A549 (cell line): Measurements from ENCODE around the gene TASP1. TPM values are rescaled to one million over a fixed set of nuclear protein-coding genes. Genes with fewer than 3 reads are reported as not detected.
A peak's percentile ranks its signal among the peaks of the same experiment; 100 is the strongest.

ENCODE experiments used
- ATAC-seq, 2 experiments: fragments of 200-7000 bp in 1 of 2; fragments of >200 bp in 1 of 2; cut with Nextera tagmentation in 1 of 2; cut with Tn5 transposase in 1 of 2; 3 replicates each; pipeline versions ENCODE4 v1.8.0 to v1.9.1; 2018 to 2020; ENCODE audit warnings: mild to moderate bottlenecking in 1 of 2, moderate library complexity in 1 of 2
- CTCF ChIA-PET: fragments of 300-600 bp; sonication (Branson Sonifier 250); formaldehyde crosslinking; extraction: SDS; loops from one replicate; lab custom pipeline; 2021; ENCODE audit warnings: antibody characterized with exemption, inconsistent platforms; lab: Yijun Ruan, JAX
- POLR2A ChIA-PET: fragments of 350-600 bp; formaldehyde crosslinking; extraction: SDS; loops from one replicate; lab custom pipeline; 2021; ENCODE audit warnings: antibody characterized with exemption, inconsistent platforms; lab: Yijun Ruan, JAX
- DNase-seq, 2 experiments: peaks; one replicate each; pipeline versions ENCODE4 v3.0.0 to v3.0.0-alpha.2; 2011 to 2016; ENCODE audit warnings: low read depth in 1 of 2, low spot score in 1 of 2
- FAIRE-seq: peaks from 2 replicates; lab custom pipeline; 2011; peaks lifted over from hg19 to GRCh38; lab: Jason Lieb, UNC
- H3K27ac ChIP-seq, 2 experiments: fragments of >200 bp; sonication (Bioruptor Twin); formaldehyde crosslinking; 3 replicates each; pipeline ENCODE4 v1.5.1; 2016 to 2017
- H3K4me1 ChIP-seq: fragments of >200 bp; sonication (Bioruptor Twin); formaldehyde crosslinking; 3 replicates; pipeline ENCODE4 v1.6.1; 2016
- H3K4me2 ChIP-seq: fragments of >200 bp; sonication (Bioruptor Twin); formaldehyde crosslinking; 3 replicates; pipeline ENCODE4 v1.6.1; 2016
- H3K4me3 ChIP-seq: fragments of >200 bp; sonication (Bioruptor Twin); formaldehyde crosslinking; 3 replicates; pipeline ENCODE4 v1.5.1; 2016
- H3K9me3 ChIP-seq: fragments of >200 bp; sonication (Bioruptor Twin); formaldehyde crosslinking; 3 replicates; pipeline ENCODE4 v1.6.1; 2016
- BCL3 ChIP-seq: fragments of >200 bp; sonication (Bioruptor Twin); formaldehyde crosslinking; IDR thresholded peaks from 3 replicates; pipeline ENCODE4 v1.6.1; 2016
- BHLHE40 ChIP-seq: IDR thresholded peaks from 2 replicates; pipeline ENCODE4 v1.6.1; 2012; ENCODE audit warnings: low read depth, low read length, inconsistent platforms
- CBX2 ChIP-seq: fragments of 200-600 bp; sonication (generic); IDR thresholded peaks from 2 replicates; pipeline ENCODE4 v1.6.1; 2016; ENCODE audit warnings: low read depth, mild to moderate bottlenecking, borderline replicate concordance
- CBX8 ChIP-seq: fragments of 200-600 bp; sonication (generic); IDR thresholded peaks from 2 replicates; pipeline ENCODE4 v1.6.1; 2016
- CEBPB ChIP-seq, 2 experiments: fragments of >200 bp in 1 of 2; sonication (Bioruptor Twin) in 1 of 2; formaldehyde crosslinking in 1 of 2; IDR thresholded peaks; 2 replicates each; pipeline ENCODE4 v1.6.1; 2012 to 2016
- E2F6 ChIP-seq: IDR thresholded peaks from 2 replicates; pipeline ENCODE4 v1.6.1; 2012; ENCODE audit warnings: low read depth, borderline replicate concordance
- EHMT2 ChIP-seq: fragments of 200-600 bp; sonication (generic); IDR thresholded peaks from 2 replicates; pipeline ENCODE4 v1.6.1; 2016; ENCODE audit warnings: antibody characterized with exemption, low read depth, mild to moderate bottlenecking, moderate library complexity
- EP300 ChIP-seq, 2 experiments: fragments of >200 bp; sonication (Bioruptor Twin); formaldehyde crosslinking; IDR thresholded peaks; 2 replicates in 1 of 2; 3 replicates in 1 of 2; pipeline ENCODE4 v1.6.1; 2016 to 2017
- FOSB ChIP-seq: fragments of 250-450 bp; sonication (Bioruptor Pico); IDR thresholded peaks from 2 replicates; pipeline ENCODE4 v1.5.0; 2020; ENCODE audit warnings: mild to moderate bottlenecking, moderate library complexity
- FOXS1 ChIP-seq: fragments of 250-450 bp; sonication (Bioruptor Pico); IDR thresholded peaks from 2 replicates; pipeline ENCODE4 v1.5.0; 2020; ENCODE audit warnings: mild to moderate bottlenecking, moderate library complexity
- GATA3 ChIP-seq: IDR thresholded peaks from 2 replicates; pipeline ENCODE4 v1.6.1; 2012; ENCODE audit warnings: borderline replicate concordance
- HEYL ChIP-seq: fragments of 250-450 bp; sonication (Bioruptor Pico); IDR thresholded peaks from 2 replicates; pipeline ENCODE4 v1.8.0; 2021; ENCODE audit warnings: mild to moderate bottlenecking, moderate library complexity
- HMGXB4 ChIP-seq: fragments of 250-450 bp; sonication (Bioruptor Pico); IDR thresholded peaks from 2 replicates; pipeline ENCODE4 v1.5.0; 2021; ENCODE audit warnings: mild to moderate bottlenecking, moderate library complexity, borderline replicate concordance
- HOXA7 ChIP-seq: fragments of 250-450 bp; sonication (Bioruptor Pico); IDR thresholded peaks from 2 replicates; pipeline ENCODE4 v1.5.0; 2020; ENCODE audit warnings: mild to moderate bottlenecking, moderate library complexity
- HOXB5 ChIP-seq: fragments of 250-450 bp; sonication (Bioruptor Pico); IDR thresholded peaks from 2 replicates; pipeline ENCODE4 v1.5.0; 2020; ENCODE audit warnings: mild to moderate bottlenecking, moderate library complexity
- JUN ChIP-seq, 2 experiments: fragments of >200 bp; sonication (Bioruptor Twin); formaldehyde crosslinking; IDR thresholded peaks; 2 replicates in 1 of 2; 3 replicates in 1 of 2; pipeline ENCODE4 v1.6.1; 2016 to 2017
- KDM1A ChIP-seq: fragments of 200-600 bp; sonication (generic); IDR thresholded peaks from 2 replicates; pipeline ENCODE4 v1.6.1; 2016; ENCODE audit warnings: low read depth, mild to moderate bottlenecking
- KDM5A ChIP-seq: fragments of 200-600 bp; sonication (generic); IDR thresholded peaks from 2 replicates; pipeline ENCODE4 v1.6.1; 2016; ENCODE audit warnings: antibody characterized with exemption, mild to moderate bottlenecking
- NPAS2 ChIP-seq: fragments of 250-450 bp; sonication (Bioruptor Pico); IDR thresholded peaks from 2 replicates; pipeline ENCODE4 v1.8.0; 2022; ENCODE audit warnings: mild to moderate bottlenecking, moderate library complexity, borderline replicate concordance
- NR3C1 ChIP-seq: fragments of >200 bp; sonication (Bioruptor Twin); formaldehyde crosslinking; IDR thresholded peaks from 3 replicates; pipeline ENCODE4 v1.6.1; 2017
- PHF8 ChIP-seq: fragments of 200-600 bp; sonication (generic); IDR thresholded peaks from 2 replicates; pipeline ENCODE4 v1.6.1; 2016; ENCODE audit warnings: low read depth, mild to moderate bottlenecking, antibody characterized with exemption, moderate library complexity, borderline replicate concordance
- POLR2A ChIP-seq: IDR thresholded peaks from 2 replicates; pipeline ENCODE4 v1.6.1; 2012; ENCODE audit warnings: mild to moderate bottlenecking, low read length
- RAD21 ChIP-seq, 2 experiments: fragments of >200 bp in 1 of 2; sonication (Bioruptor Twin) in 1 of 2; formaldehyde crosslinking in 1 of 2; IDR thresholded peaks in 1 of 2; conservative IDR thresholded peaks in 1 of 2; 2 replicates in 1 of 2; 3 replicates in 1 of 2; pipeline ENCODE4 v1.6.1; 2012 to 2018; ENCODE audit warnings: inconsistent platforms in 1 of 2
- RARB ChIP-seq: fragments of 250-450 bp; sonication (Bioruptor Pico); IDR thresholded peaks from 2 replicates; pipeline ENCODE4 v1.8.0; 2021; ENCODE audit warnings: mild to moderate bottlenecking, moderate library complexity
- RCOR1 ChIP-seq: fragments of 150-350 bp; IDR thresholded peaks from 2 replicates; pipeline ENCODE4 v1.6.1; 2014; ENCODE audit warnings: antibody characterized with exemption, low read length, low read depth
- RNF2 ChIP-seq: fragments of 200-600 bp; sonication (generic); IDR thresholded peaks from 2 replicates; pipeline ENCODE4 v1.6.1; 2016; ENCODE audit warnings: low read depth, mild to moderate bottlenecking, antibody characterized with exemption, moderate library complexity, borderline replicate concordance
- TFCP2L1 ChIP-seq: fragments of 250-450 bp; sonication (Bioruptor Pico); IDR thresholded peaks from 2 replicates; pipeline ENCODE4 v1.5.0; 2021; ENCODE audit warnings: mild to moderate bottlenecking
- TP53 ChIP-seq: fragments of 250-450 bp; sonication (Bioruptor Pico); IDR thresholded peaks from 2 replicates; pipeline ENCODE4 v1.5.0; 2021; ENCODE audit warnings: mild to moderate bottlenecking, moderate library complexity
- ZC3H11A ChIP-seq: fragments of 450-650 bp; IDR thresholded peaks from 2 replicates; pipeline ENCODE4 v1.6.1; 2014; ENCODE audit warnings: antibody characterized with exemption, mild to moderate bottlenecking
- ZSCAN20 ChIP-seq: fragments of 250-450 bp; sonication (Bioruptor Pico); IDR thresholded peaks from 2 replicates; pipeline ENCODE4 v1.8.0; 2022; ENCODE audit warnings: mild to moderate bottlenecking, moderate library complexity
- WGBS: methylation state at CpG from one replicate; pipeline ENCODE4 v1.1.6; 2017; ENCODE audit errors: missing lambda C conversion rate; 5-methylcytosine and 5-hydroxymethylcytosine counted together
- polyA plus RNA-seq, 4 experiments: library from polyadenylated mRNA; depleted of rRNA in 3 of 4; stranded (reverse); fragments of >200 nt; fragmentation: RNase III in 1 of 4; extraction: RNeasy Plus Mini Kit Qiagen cat#74134 plus additional on column Dnase treatment in 1 of 4; gene quantifications; 2 replicates in 3 of 4; 3 replicates in 1 of 4; pipeline ENCODE4 v1.2.3, GENCODE V29; 2011 to 2017
- TF ChIP-seq, protein P1 (sequence below): IDR thresholded peaks from 2 replicates; pipeline ENCODE4 v1.6.1; 2012

The TASP1 gene
- polyA plus RNA-seq, 2 of the 4 experiments (the other 2 are of a cell fraction), result 9.5 to 18.2 TPM

DNA sequence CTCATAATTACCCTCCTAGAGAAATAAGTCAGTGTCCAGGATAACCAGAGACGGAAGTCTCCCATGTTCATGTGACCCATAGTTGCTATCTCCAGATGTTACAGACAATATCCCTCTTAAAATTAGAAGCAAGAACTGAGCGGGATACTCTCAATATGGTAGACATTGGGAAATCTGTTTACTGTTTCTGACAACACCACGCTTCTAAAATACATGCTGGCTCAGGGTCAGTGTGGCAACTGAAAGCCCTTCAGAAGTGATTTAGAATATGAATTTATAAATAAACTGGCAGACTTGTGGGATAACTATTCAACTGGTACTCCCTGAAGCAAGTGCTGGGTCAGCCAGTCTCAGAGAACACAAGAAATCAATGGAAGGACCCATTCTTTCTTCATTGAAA, 108.6 kb downstream of the TASP1 start:
- no peaks in the 10 kb centered on the region for H3K9me3 ChIP-seq
- ATAC-seq, result no peak
- TF ChIP-seq HEYL (CRISPR knock-in tag) (no peak), BHLHE40 (no peak), RNF2 (no peak), ZSCAN20 (no peak), JUN (IDR thresholded peaks at IDR 0.05) (no peak), E2F6 (no peak), CBX2 (no peak), RARB (CRISPR knock-in tag) (no peak), CBX8 (no peak), HOXA7 (CRISPR knock-in tag) (no peak), ZC3H11A (no peak), TP53 (CRISPR knock-in tag) (no peak)
- H3K27ac ChIP-seq, result no peak overlapping the region
- FAIRE-seq, result no peak
- no peak overlapping the region for H3K4me2 ChIP-seq
- ChIA-PET POLR2A (no interaction called here), CTCF (interaction anchor here (1.5 to 4.7 kb wide), 2 partner anchors 16 to 408 kb away, joined by 3 to 41 read pairs; no protein-coding TSS in a partner anchor)
- WGBS, result 95% methylated on average over 3 of the region's 3 CpGs
- no peak overlapping the region for H3K4me3 ChIP-seq
- no peak for DNase-seq
- H3K4me1 ChIP-seq, result peaks cover 14% of the 10 kb centered on the region

- no peak for DNase-seq
- TF ChIP-seq RAD21 (conservative IDR thresholded peaks at IDR 0.05 in 1 of 2, IDR thresholded peaks at IDR 0.05 in 1 of 2) (no peak), EP300 (IDR thresholded peaks at IDR 0.05) (no peak), NPAS2 (CRISPR knock-in tag) (no peak), POLR2A (no peak), GATA3 (no peak), ZSCAN20 (no peak)
- no peak overlapping the region for H3K4me3 ChIP-seq
- ChIA-PET POLR2A (no interaction called here), CTCF (no interaction called here)
- no peaks in the 10 kb centered on the region for H3K9me3 ChIP-seq
- FAIRE-seq, result no peak
- 89% methylated on average over 1 of the region's 1 CpG for WGBS
- H3K4me1 ChIP-seq, result peaks cover 22% of the 10 kb centered on the region
- no peak overlapping the region for H3K4me2 ChIP-seq
- H3K27ac ChIP-seq, result peak overlapping the region in 1 of 2 experiments; percentile 33; a peak in 2 of 6 replicates
- ATAC-seq, result no peak
Observed at GRCh38 chr20:13526551-13526950, 112.2 kb downstream of the TASP1 start.

- H3K4me2 ChIP-seq, result peak overlapping the region; percentile 61
- POLR2A ChIA-PET, result no interaction called here
- CTCF ChIA-PET, result interaction anchor here (1.0 to 2.2 kb wide), 4 partner anchors 11 to 201 kb away, joined by 3 to 12 read pairs (median 5); no protein-coding TSS in a partner anchor
- peak overlapping the region; percentile 66 to 81 for H3K27ac ChIP-seq
- H3K9me3 ChIP-seq, result no peaks in the 10 kb centered on the region
- peaks cover 22% of the 10 kb centered on the region for H3K4me1 ChIP-seq
- 0 out of 3 replicates have a peak overlapping the region, but pooled peaks have one; percentile 4 for H3K4me3 ChIP-seq
- peak; percentile 90 for FAIRE-seq
- WGBS, result 40% methylated on average over 4 of the region's 4 CpGs
- peak; percentile 96 to 99 for ATAC-seq
- peak; percentile 83 to 87 for DNase-seq
- no peak for TF ChIP-seq BCL3
- no peak for TF ChIP-seq KDM5A
- no peak for TF ChIP-seq PHF8
- no peak for TF ChIP-seq BHLHE40
- no peak for TF ChIP-seq RCOR1
- TF ChIP-seq FOXS1 (CRISPR knock-in tag), result no peak
- TF ChIP-seq HMGXB4 (CRISPR knock-in tag), result no peak
- TF ChIP-seq, protein P1, sequence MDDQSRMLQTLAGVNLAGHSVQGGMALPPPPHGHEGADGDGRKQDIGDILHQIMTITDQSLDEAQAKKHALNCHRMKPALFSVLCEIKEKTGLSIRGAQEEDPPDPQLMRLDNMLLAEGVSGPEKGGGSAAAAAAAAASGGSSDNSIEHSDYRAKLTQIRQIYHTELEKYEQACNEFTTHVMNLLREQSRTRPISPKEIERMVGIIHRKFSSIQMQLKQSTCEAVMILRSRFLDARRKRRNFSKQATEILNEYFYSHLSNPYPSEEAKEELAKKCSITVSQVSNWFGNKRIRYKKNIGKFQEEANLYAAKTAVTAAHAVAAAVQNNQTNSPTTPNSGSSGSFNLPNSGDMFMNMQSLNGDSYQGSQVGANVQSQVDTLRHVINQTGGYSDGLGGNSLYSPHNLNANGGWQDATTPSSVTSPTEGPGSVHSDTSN, result no peak
- TF ChIP-seq FOSB (CRISPR knock-in tag), result no peak
- TF ChIP-seq KDM1A, result no peak
- no peak; a peak in 1 of 4 replicates for TF ChIP-seq CEBPB (IDR thresholded peaks at IDR 0.05)
- TF ChIP-seq ZC3H11A, result no peak
- TF ChIP-seq HOXB5 (CRISPR knock-in tag), result no peak
- TF ChIP-seq E2F6, result no peak
- TF ChIP-seq TFCP2L1, result no peak
- no peak for TF ChIP-seq NR3C1
- TF ChIP-seq EHMT2, result no peak
Observed at GRCh38 chr20:13525225-13525940, 113.3 kb downstream of the TASP1 start.
